Mesendoderm (in vitro differentiated cells): ENCODE data around the gene RBMS1.

Experiments used
- DNase-seq: peaks from one replicate; pipeline ENCODE4 v3.0.0; 2013
- H2AK5ac ChIP-seq: 2 replicates; pipeline ENCODE4 v1.6.1; 2013; ENCODE audit warnings: low read length, inconsistent platforms
- H2BK120ac ChIP-seq: 2 replicates; pipeline ENCODE4 v1.6.1; 2013; ENCODE audit warnings: low read depth, mild to moderate bottlenecking, low read length, moderate library complexity, mixed read lengths
- H2BK15ac ChIP-seq: replicated peaks from 2 replicates; pipeline ENCODE4 v1.6.1; 2013; ENCODE audit warnings: low read depth, mild to moderate bottlenecking, moderate library complexity
- H2BK5ac ChIP-seq: 2 replicates; pipeline ENCODE4 v1.6.1; 2013; ENCODE audit warnings: low read length, inconsistent platforms
- H3K18ac ChIP-seq: 2 replicates; pipeline ENCODE4 v1.6.1; 2013; ENCODE audit warnings: mild to moderate bottlenecking, low read length, mixed read lengths
- H3K23ac ChIP-seq: one replicate; pipeline ENCODE4 v1.6.1; 2013; ENCODE audit warnings: low read length
- H3K27ac ChIP-seq: 2 replicates; pipeline ENCODE4 v1.5.1; 2013; ENCODE audit warnings: low read depth, mild to moderate bottlenecking, inconsistent platforms, low read length, moderate library complexity
- H3K27me3 ChIP-seq: 2 replicates; pipeline ENCODE4 v1.6.1; 2013; ENCODE audit warnings: low read length, control low read depth, mild to moderate bottlenecking, inconsistent platforms; ENCODE audit not compliant: insufficient read depth, poor library complexity
- H3K36me3 ChIP-seq: 2 replicates; pipeline ENCODE4 v1.6.1; 2013; ENCODE audit warnings: low read length, inconsistent platforms; ENCODE audit not compliant: control insufficient read depth, insufficient read depth
- H3K4ac ChIP-seq: one replicate; pipeline ENCODE4 v1.6.1; 2013; ENCODE audit warnings: low read depth, mild to moderate bottlenecking, low read length, moderate library complexity
- H3K4me1 ChIP-seq: 2 replicates; pipeline ENCODE4 v1.6.1; 2013; ENCODE audit warnings: low read depth, low read length, inconsistent platforms; ENCODE audit not compliant: control insufficient read depth
- H3K4me2 ChIP-seq: 2 replicates; pipeline ENCODE4 v1.6.1; 2013; ENCODE audit warnings: low read length
- H3K4me3 ChIP-seq: 2 replicates; pipeline ENCODE4 v1.5.1; 2013; ENCODE audit warnings: mild to moderate bottlenecking, low read length
- H3K56ac ChIP-seq: one replicate; pipeline ENCODE4 v1.6.1; 2013; ENCODE audit warnings: low read length
- H3K79me1 ChIP-seq: 2 replicates; pipeline ENCODE4 v1.6.1; 2013; ENCODE audit warnings: low read length, inconsistent platforms
- H3K79me2 ChIP-seq: 2 replicates; pipeline ENCODE4 v1.6.1; 2013; ENCODE audit warnings: mild to moderate bottlenecking, low read length; ENCODE audit not compliant: control insufficient read depth, insufficient read depth
- H3K9ac ChIP-seq: 2 replicates; pipeline ENCODE4 v1.6.1; 2013; ENCODE audit warnings: low read length, inconsistent platforms
- H4K5ac ChIP-seq: one replicate; pipeline ENCODE4 v1.6.1; 2013; ENCODE audit warnings: low read length
- H4K8ac ChIP-seq: one replicate; pipeline ENCODE4 v1.6.1; 2013; ENCODE audit warnings: low read depth, mild to moderate bottlenecking, control low read depth, low read length, moderate library complexity
- WGBS: extraction: QIAGEN DNeasy Blood & Tissue Kit; methylation state at CpG from one replicate; pipeline ENCODE4 v1.1.7; 2013; ENCODE audit warnings: low lambda C conversion rate, missing lambda C conversion rate; ENCODE audit not compliant: insufficient coverage; ENCODE audit errors: extremely low coverage; 5-methylcytosine and 5-hydroxymethylcytosine counted together

The RBMS1 gene

GRCh38 chr2:160288324-160288723, 205.3 kb downstream of the RBMS1 start:
- H3K36me3 ChIP-seq: no peaks in the 10 kb centered on the region
- H3K4me2 ChIP-seq: no peak overlapping the region
- H2AK5ac ChIP-seq: no peak overlapping the region
- no peak overlapping the region for H3K4me3 ChIP-seq
- no peak overlapping the region for H3K9ac ChIP-seq
- H3K79me2 ChIP-seq: no peaks in the 10 kb centered on the region
- no peak overlapping the region for H3K27ac ChIP-seq
- no CpG with 5 or more reads among the region's 2 CpGs for WGBS
- H3K4me1 ChIP-seq: no peaks in the 10 kb centered on the region
- no peak overlapping the region for H4K5ac ChIP-seq
- H3K4ac ChIP-seq: no peak overlapping the region
- no peak overlapping the region for H3K23ac ChIP-seq
- no peak overlapping the region for H3K18ac ChIP-seq
- no peaks in the 10 kb centered on the region for H3K27me3 ChIP-seq
- no peak overlapping the region for H4K8ac ChIP-seq
- H3K56ac ChIP-seq: no peak overlapping the region
- no peak overlapping the region for H2BK5ac ChIP-seq
- no peak overlapping the region for H2BK15ac ChIP-seq
- H2BK120ac ChIP-seq: no peak overlapping the region
- no peaks in the 10 kb centered on the region for H3K79me1 ChIP-seq
- no peak for DNase-seq

GRCh38 chr2:160287476-160287875, 206.1 kb downstream of the RBMS1 start:
- Histone ChIP-seq H4K8ac (no peak overlapping the region), H3K79me2 (no peaks in the 10 kb centered on the region), H3K79me1 (no peaks in the 10 kb centered on the region), H2BK5ac (no peak overlapping the region), H4K5ac (no peak overlapping the region), H3K4me3 (no peak overlapping the region), H3K27me3 (no peaks in the 10 kb centered on the region), H3K4ac (no peak overlapping the region), H3K23ac (no peak overlapping the region), H3K56ac (no peak overlapping the region), H3K4me2 (no peak overlapping the region), H2BK120ac (no peak overlapping the region), H3K36me3 (no peaks in the 10 kb centered on the region), H3K4me1 (no peaks in the 10 kb centered on the region), H3K27ac (no peak overlapping the region), H3K18ac (no peak overlapping the region), H2AK5ac (no peak overlapping the region), H2BK15ac (no peak overlapping the region), H3K9ac (no peak overlapping the region)
- no CpG with 5 or more reads among the region's 3 CpGs for WGBS
- DNase-seq: no peak

DNA sequence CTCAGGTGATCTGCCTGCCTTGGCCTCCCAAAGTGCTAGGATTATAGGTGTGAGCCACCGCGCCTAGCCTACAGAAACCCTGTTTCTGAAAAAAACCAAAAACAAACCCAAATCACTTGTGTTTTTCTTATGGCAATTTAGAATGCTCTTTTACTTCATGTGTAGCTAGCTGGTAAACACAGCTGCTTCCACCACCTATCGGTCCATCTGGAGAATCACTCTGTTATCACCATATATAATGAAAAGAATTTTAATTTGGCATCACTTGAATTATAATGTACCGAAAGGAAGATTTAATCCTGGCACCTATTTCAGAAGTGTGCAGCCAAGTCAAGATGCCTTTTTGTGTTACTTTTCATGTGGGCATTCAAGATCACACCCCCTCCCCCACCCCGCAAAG, 207.1 kb downstream of the RBMS1 start:
- no peak overlapping the region for H4K5ac ChIP-seq
- no peak overlapping the region for H3K4ac ChIP-seq
- no peaks in the 10 kb centered on the region for H3K27me3 ChIP-seq
- no peaks in the 10 kb centered on the region for H3K4me1 ChIP-seq
- H3K9ac ChIP-seq: no peak overlapping the region
- H3K79me1 ChIP-seq: no peaks in the 10 kb centered on the region
- H2AK5ac ChIP-seq: no peak overlapping the region
- H3K4me3 ChIP-seq: no peak overlapping the region
- no peak overlapping the region for H2BK15ac ChIP-seq
- no peak overlapping the region for H3K4me2 ChIP-seq
- H2BK120ac ChIP-seq: no peak overlapping the region
- DNase-seq: no peak
- no CpG with 5 or more reads among the region's 5 CpGs for WGBS
- H4K8ac ChIP-seq: no peak overlapping the region
- H3K27ac ChIP-seq: no peak overlapping the region
- no peak overlapping the region for H2BK5ac ChIP-seq
- H3K36me3 ChIP-seq: no peaks in the 10 kb centered on the region
- H3K56ac ChIP-seq: no peak overlapping the region
- no peak overlapping the region for H3K18ac ChIP-seq
- H3K79me2 ChIP-seq: no peaks in the 10 kb centered on the region
- no peak overlapping the region for H3K23ac ChIP-seq

- Histone ChIP-seq H3K23ac (no peak overlapping the region), H3K56ac (no peak overlapping the region), H4K5ac (no peak overlapping the region), H2AK5ac (no peak overlapping the region), H4K8ac (no peak overlapping the region), H2BK15ac (no peak overlapping the region), H3K79me2 (no peaks in the 10 kb centered on the region), H3K4me3 (no peak overlapping the region), H3K27me3 (no peaks in the 10 kb centered on the region), H3K4ac (no peak overlapping the region), H3K27ac (no peak overlapping the region), H2BK5ac (no peak overlapping the region), H3K18ac (no peak overlapping the region), H3K4me2 (no peak overlapping the region), H3K9ac (no peak overlapping the region), H3K4me1 (no peaks in the 10 kb centered on the region), H3K36me3 (no peaks in the 10 kb centered on the region), H2BK120ac (no peak overlapping the region), H3K79me1 (no peaks in the 10 kb centered on the region)
- no peak for DNase-seq
Measured at GRCh38 chr2:160283675-160284074, 209.9 kb downstream of the RBMS1 start.

- H3K18ac ChIP-seq: no peak overlapping the region
- H2BK120ac ChIP-seq: no peak overlapping the region
- H3K4me1 ChIP-seq: no peaks in the 10 kb centered on the region
- no peak overlapping the region for H3K4me2 ChIP-seq
- H2BK15ac ChIP-seq: no peak overlapping the region
- no peak overlapping the region for H3K9ac ChIP-seq
- H3K27me3 ChIP-seq: no peaks in the 10 kb centered on the region
- no peak for DNase-seq
- no CpG with 5 or more reads among the region's 2 CpGs for WGBS
- H3K79me2 ChIP-seq: no peaks in the 10 kb centered on the region
- peaks cover 2% of the 10 kb centered on the region for H3K36me3 ChIP-seq
- H2BK5ac ChIP-seq: no peak overlapping the region
- no peak overlapping the region for H3K4me3 ChIP-seq
- H4K8ac ChIP-seq: no peak overlapping the region
- no peak overlapping the region for H3K27ac ChIP-seq
- H3K79me1 ChIP-seq: no peaks in the 10 kb centered on the region
- no peak overlapping the region for H4K5ac ChIP-seq
- no peak overlapping the region for H3K23ac ChIP-seq
- H3K4ac ChIP-seq: no peak overlapping the region
- H2AK5ac ChIP-seq: no peak overlapping the region
- no peak overlapping the region for H3K56ac ChIP-seq
Measured at GRCh38 chr2:160282063-160282580, 211.5 kb downstream of the RBMS1 start.

- no peak overlapping the region for H3K18ac ChIP-seq
- H4K8ac ChIP-seq: no peak overlapping the region
- no peaks in the 10 kb centered on the region for H3K27me3 ChIP-seq
- WGBS: no CpG with 5 or more reads among the region's 1 CpG
- no peak overlapping the region for H3K4ac ChIP-seq
- H4K5ac ChIP-seq: no peak overlapping the region
- H3K79me1 ChIP-seq: no peaks in the 10 kb centered on the region
- no peak overlapping the region for H3K56ac ChIP-seq
- no peaks in the 10 kb centered on the region for H3K79me2 ChIP-seq
- H3K36me3 ChIP-seq: peaks cover 2% of the 10 kb centered on the region
- H3K23ac ChIP-seq: no peak overlapping the region
- H3K9ac ChIP-seq: no peak overlapping the region
- DNase-seq: no peak
- no peak overlapping the region for H3K27ac ChIP-seq
- H3K4me2 ChIP-seq: no peak overlapping the region
- no peaks in the 10 kb centered on the region for H3K4me1 ChIP-seq
- H2BK5ac ChIP-seq: no peak overlapping the region
- no peak overlapping the region for H2BK120ac ChIP-seq
- no peak overlapping the region for H3K4me3 ChIP-seq
- no peak overlapping the region for H2AK5ac ChIP-seq
- H2BK15ac ChIP-seq: no peak overlapping the region
Measured at GRCh38 chr2:160281213-160281612, 212.4 kb downstream of the RBMS1 start.
